ENCODE results near the gene VSIG4. TPM values are rescaled to one million over a fixed set of nuclear protein-coding genes. Genes with fewer than 3 reads are reported as not detected.

Gene VSIG4
- total RNA-seq, 1 experiment from 2014 or later: not detected

DNA sequence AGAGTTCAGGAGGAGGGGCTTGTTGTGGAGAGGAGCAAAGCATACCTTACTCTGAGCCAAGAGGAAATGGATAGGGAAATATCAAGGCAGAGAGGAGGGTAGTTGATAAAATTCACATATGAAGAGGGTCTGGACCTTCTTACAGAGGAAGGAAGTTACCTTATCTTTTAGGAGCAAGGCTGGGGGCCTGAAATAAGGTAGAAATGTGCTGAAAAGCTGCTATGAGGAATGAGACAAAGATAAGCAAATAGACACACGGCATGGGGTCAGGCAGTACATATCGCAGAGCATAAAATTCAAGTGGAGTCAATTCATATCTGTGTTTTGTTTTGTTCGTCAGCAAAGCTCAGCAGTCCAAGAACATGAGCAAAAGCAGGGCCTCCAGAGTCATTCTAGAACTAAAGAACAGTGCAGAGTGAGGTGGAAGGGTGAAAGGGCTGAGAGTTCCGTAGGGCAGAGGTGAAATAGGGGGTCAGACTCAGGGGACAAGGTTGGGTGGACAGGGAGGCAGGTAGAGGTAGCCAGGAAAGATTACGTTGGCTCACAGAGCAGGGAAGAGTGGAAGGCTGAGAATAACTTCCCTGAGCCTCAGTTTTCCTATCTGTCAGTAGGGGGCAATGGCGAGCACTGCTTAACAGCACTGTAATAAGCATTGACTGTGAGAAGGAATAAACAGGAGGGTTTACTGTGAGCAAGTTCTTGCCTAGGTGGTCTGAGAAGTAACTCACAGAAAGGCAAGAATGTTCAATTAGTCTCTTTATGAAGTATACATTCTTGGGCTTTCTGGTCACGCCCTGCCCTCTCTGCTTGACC lies 9.2 kb downstream of the VSIG4 start:
- no peaks in the 10 kb centered on the region for H3K4me1 ChIP-seq (ENCODE audit: insufficient read depth, low read length)
- no peak overlapping the region for H3K4me3 ChIP-seq (ENCODE audit: low read length)
- H3K4me2 ChIP-seq (ENCODE audit: low read length): no peak overlapping the region
- no peak for ATAC-seq
- H3K27me3 ChIP-seq (ENCODE audit: low read length): no peaks in the 10 kb centered on the region
- peak; percentile 13 for DNase-seq
- CTCF ChIA-PET: no interaction called here
- H3K36me3 ChIP-seq (ENCODE audit: low read depth, low read length): no peaks in the 10 kb centered on the region
- H4K20me1 ChIP-seq (ENCODE audit: low read length): no peaks in the 10 kb centered on the region
- H3K27ac ChIP-seq (ENCODE audit: low read length): no peak overlapping the region
- TF ChIP-seq EZH2 (IDR thresholded peaks at IDR 0.05; ENCODE audit: low read length, unreplicated experiment): no peak
- no peak for TF ChIP-seq EZH2phosphoT487 (IDR thresholded peaks at IDR 0.05; ENCODE audit: borderline replicate concordance, low read length)
- TF ChIP-seq, protein P1, sequence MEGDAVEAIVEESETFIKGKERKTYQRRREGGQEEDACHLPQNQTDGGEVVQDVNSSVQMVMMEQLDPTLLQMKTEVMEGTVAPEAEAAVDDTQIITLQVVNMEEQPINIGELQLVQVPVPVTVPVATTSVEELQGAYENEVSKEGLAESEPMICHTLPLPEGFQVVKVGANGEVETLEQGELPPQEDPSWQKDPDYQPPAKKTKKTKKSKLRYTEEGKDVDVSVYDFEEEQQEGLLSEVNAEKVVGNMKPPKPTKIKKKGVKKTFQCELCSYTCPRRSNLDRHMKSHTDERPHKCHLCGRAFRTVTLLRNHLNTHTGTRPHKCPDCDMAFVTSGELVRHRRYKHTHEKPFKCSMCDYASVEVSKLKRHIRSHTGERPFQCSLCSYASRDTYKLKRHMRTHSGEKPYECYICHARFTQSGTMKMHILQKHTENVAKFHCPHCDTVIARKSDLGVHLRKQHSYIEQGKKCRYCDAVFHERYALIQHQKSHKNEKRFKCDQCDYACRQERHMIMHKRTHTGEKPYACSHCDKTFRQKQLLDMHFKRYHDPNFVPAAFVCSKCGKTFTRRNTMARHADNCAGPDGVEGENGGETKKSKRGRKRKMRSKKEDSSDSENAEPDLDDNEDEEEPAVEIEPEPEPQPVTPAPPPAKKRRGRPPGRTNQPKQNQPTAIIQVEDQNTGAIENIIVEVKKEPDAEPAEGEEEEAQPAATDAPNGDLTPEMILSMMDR (conservative IDR thresholded peaks at IDR 0.05; ENCODE audit: low read depth, low read length): peak; percentile 52
- POLR2A ChIA-PET (ENCODE audit: unreplicated experiment): no interaction called here
- H3K9ac ChIP-seq (ENCODE audit: low read length): no peak overlapping the region
- no peaks in the 10 kb centered on the region for H3K9me2 ChIP-seq (replicated peaks; ENCODE audit: low read length)
- no peaks in the 10 kb centered on the region for H3F3A ChIP-seq (ENCODE audit: low read length, unreplicated experiment)
- no peaks in the 10 kb centered on the region for H3K79me2 ChIP-seq (ENCODE audit: low read length)
- BruUV-seq (replicated peaks): no TSS peak
- H3K9me3 ChIP-seq (ENCODE audit: low read length): no peaks in the 10 kb centered on the region
- intact Hi-C loops (cut with micrococcal nuclease): no loop called here
- H2AFZ ChIP-seq (ENCODE audit: low read length): no peak overlapping the region

DNA sequence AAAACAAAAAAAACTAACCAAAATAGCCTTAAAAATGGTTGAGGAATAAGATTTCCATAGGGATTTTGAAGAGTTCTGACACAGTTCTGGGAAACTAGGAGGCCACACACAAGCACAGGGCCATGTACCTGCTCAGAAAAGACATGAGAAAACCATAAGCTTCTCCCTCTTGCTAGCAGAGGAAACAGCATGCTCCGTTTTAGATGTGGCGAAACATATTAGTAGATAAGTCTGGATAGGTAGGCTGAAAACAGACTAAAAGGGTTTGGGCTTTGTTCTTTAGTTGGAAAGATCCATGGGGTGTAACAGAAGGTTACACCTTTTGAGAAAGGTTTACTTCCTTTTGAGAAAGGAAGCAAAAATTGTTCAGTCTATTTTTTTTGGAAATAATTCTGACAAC lies 10.9 kb downstream of the VSIG4 start:
- intact Hi-C loops (cut with micrococcal nuclease): no loop called here
- BruUV-seq (replicated peaks): no TSS peak
- Histone ChIP-seq H3K27ac (ENCODE audit: low read length) (no peak overlapping the region), H3K36me3 (ENCODE audit: low read depth, low read length) (no peaks in the 10 kb centered on the region), H3K27me3 (ENCODE audit: low read length) (no peaks in the 10 kb centered on the region), H4K20me1 (ENCODE audit: low read length) (no peaks in the 10 kb centered on the region), H3K79me2 (ENCODE audit: low read length) (no peaks in the 10 kb centered on the region), H3K4me3 (ENCODE audit: low read length) (no peak overlapping the region), H2AFZ (ENCODE audit: low read length) (no peak overlapping the region), H3K9me2 (replicated peaks; ENCODE audit: low read length) (no peaks in the 10 kb centered on the region), H3K9me3 (ENCODE audit: low read length) (no peaks in the 10 kb centered on the region), H3K4me1 (ENCODE audit: insufficient read depth, low read length) (no peaks in the 10 kb centered on the region), H3K4me2 (ENCODE audit: low read length) (no peak overlapping the region), H3F3A (ENCODE audit: low read length, unreplicated experiment) (no peaks in the 10 kb centered on the region), H3K9ac (ENCODE audit: low read length) (no peak overlapping the region)
- no peak for TF ChIP-seq EZH2phosphoT487 (IDR thresholded peaks at IDR 0.05; ENCODE audit: borderline replicate concordance, low read length)
- no peak for TF ChIP-seq EZH2 (IDR thresholded peaks at IDR 0.05; ENCODE audit: low read length, unreplicated experiment)
- TF ChIP-seq, protein P1 (conservative IDR thresholded peaks at IDR 0.05; ENCODE audit: low read depth, low read length): no peak
- DNase-seq (no peak), ATAC-seq (no peak)
- ChIA-PET POLR2A (ENCODE audit: unreplicated experiment) (no interaction called here), CTCF (no interaction called here)

DNA sequence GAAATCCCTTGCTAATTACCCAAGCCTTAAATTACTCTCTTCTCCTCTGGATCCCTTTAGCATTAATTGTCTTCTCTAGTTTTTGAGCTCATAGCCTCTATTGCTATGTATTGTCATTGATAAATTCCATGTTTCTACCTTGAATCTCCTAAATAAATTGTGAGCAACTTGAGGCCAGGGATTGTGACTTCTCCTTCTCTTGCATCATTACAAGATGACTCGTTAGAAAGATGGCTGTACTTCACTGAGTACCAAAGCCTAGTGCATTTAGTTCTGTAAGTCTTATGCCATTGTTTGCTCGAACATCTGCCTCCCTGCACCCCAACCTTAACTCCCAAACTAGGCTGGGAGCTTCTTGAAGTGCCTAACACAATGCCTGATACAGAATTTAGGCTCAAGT lies 15.3 kb downstream of the VSIG4 start:
- Histone ChIP-seq H3K4me2 (ENCODE audit: low read length) (no peak overlapping the region), H3K9me2 (replicated peaks; ENCODE audit: low read length) (no peaks in the 10 kb centered on the region), H3K27me3 (ENCODE audit: low read length) (no peaks in the 10 kb centered on the region), H3K4me1 (ENCODE audit: insufficient read depth, low read length) (no peaks in the 10 kb centered on the region), H4K20me1 (ENCODE audit: low read length) (no peaks in the 10 kb centered on the region), H3K36me3 (ENCODE audit: low read depth, low read length) (no peaks in the 10 kb centered on the region), H3K4me3 (ENCODE audit: low read length) (no peak overlapping the region), H3K9me3 (ENCODE audit: low read length) (no peaks in the 10 kb centered on the region), H2AFZ (ENCODE audit: low read length) (no peak overlapping the region), H3F3A (ENCODE audit: low read length, unreplicated experiment) (no peaks in the 10 kb centered on the region), H3K27ac (ENCODE audit: low read length) (no peak overlapping the region), H3K9ac (ENCODE audit: low read length) (no peak overlapping the region), H3K79me2 (ENCODE audit: low read length) (no peaks in the 10 kb centered on the region)
- no peak for DNase-seq
- ChIA-PET CTCF (no interaction called here), POLR2A (ENCODE audit: unreplicated experiment) (no interaction called here)
- TF ChIP-seq, protein P1 (conservative IDR thresholded peaks at IDR 0.05; ENCODE audit: low read depth, low read length): no peak
- TF ChIP-seq EZH2 (IDR thresholded peaks at IDR 0.05; ENCODE audit: low read length, unreplicated experiment) (no peak), EZH2phosphoT487 (IDR thresholded peaks at IDR 0.05; ENCODE audit: borderline replicate concordance, low read length) (no peak)
- no TSS peak for BruUV-seq (replicated peaks)
- no peak for ATAC-seq
- intact Hi-C loops (cut with micrococcal nuclease): no loop called here

Measured in PC-3 (cell line).